Kidney (tissue), 14 donors: ENCODE data around the gene ADAMTS12. TPM values are rescaled to one million over a fixed set of nuclear protein-coding genes. Genes with fewer than 3 reads are reported as not detected.

Source experiments
- DNase-seq, 5 donors: peaks; one replicate each; pipeline ENCODE4 v3.0.0-alpha.2; 2013 to 2020
- FAIRE-seq: peaks from 2 replicates; lab custom pipeline; 2012; peaks lifted over from hg19 to GRCh38; lab: Jason Lieb, UNC
- H3K27ac ChIP-seq, 2 donors: one replicate each; pipeline ENCODE4 v1.7.0; 2013; ENCODE audit warnings: low read depth in 2 of 2, low read length in 2 of 2, inconsistent platforms in 1 of 2
- H3K27me3 ChIP-seq: one replicate; pipeline ENCODE4 v1.7.1; 2013; ENCODE audit warnings: low read length, inconsistent platforms; ENCODE audit not compliant: control insufficient read depth, insufficient read depth
- H3K36me3 ChIP-seq, 3 donors: one replicate each; pipeline versions ENCODE4 v1.7.0 to v1.7.1; 2013; ENCODE audit warnings: low read length in 3 of 3, control low read depth in 1 of 3, inconsistent platforms in 1 of 3; ENCODE audit not compliant: insufficient read depth in 3 of 3, control insufficient read depth in 2 of 3
- H3K4me1 ChIP-seq, 3 donors: one replicate each; pipeline versions ENCODE4 v1.7.0 to v1.7.1; 2013; ENCODE audit warnings: low read length in 3 of 3, inconsistent platforms in 1 of 3, low read depth in 1 of 3; ENCODE audit not compliant: control insufficient read depth in 2 of 3, insufficient read depth in 2 of 3
- H3K4me3 ChIP-seq, 3 donors: one replicate each; pipeline versions ENCODE4 v1.7.0 to v1.8.1; 2013; ENCODE audit warnings: low read length in 3 of 3, control low read depth in 1 of 3, inconsistent platforms in 1 of 3
- H3K9ac ChIP-seq, 3 donors: one replicate each; pipeline versions ENCODE4 v1.7.0 to v1.7.1; 2013; ENCODE audit warnings: low read length in 3 of 3, control low read depth in 1 of 3, inconsistent platforms in 1 of 3
- H3K9me3 ChIP-seq, 3 donors: one replicate each; pipeline versions ENCODE4 v1.7.0 to v1.7.1; 2013; ENCODE audit warnings: low read length in 3 of 3, control low read depth in 1 of 3, inconsistent platforms in 1 of 3; ENCODE audit not compliant: control insufficient read depth in 2 of 3, insufficient read depth in 1 of 3
- intact Hi-C: fragments of 100-400 bp; cut with DNase I; formaldehyde crosslinking; loops from one replicate; pipeline ENCODE4 v1.11.1; 2022
- polyA plus RNA-seq: library from polyadenylated mRNA; stranded (reverse); fragments of 350-450 nt; fragmentation: Illumina TruSeq; extraction: RNeasy Lipid Tissue Mini Kit (QIAGEN cat#74804); gene quantifications from one replicate; pipeline ENCODE4 v1.2.3, GENCODE V29; 2014; ENCODE audit warnings: low read depth, low replicate concordance; ENCODE audit not compliant: insufficient read depth
- total RNA-seq: library from RNA; stranded (reverse); fragmentation: NEBNext Ultra II Directional; extraction: Animal tissue kit (Norgen Biotek cat#: 25700); gene quantifications from one replicate; pipeline ENCODE4 v1.2.1, GENCODE V29; 2021
- TF ChIP-seq, protein P1 (sequence below): IDR thresholded peaks from 3 replicates; pipeline ENCODE4 v1.5.1; 2012; ENCODE audit warnings: mild to moderate bottlenecking, moderate library complexity, borderline replicate concordance; ENCODE audit not compliant: insufficient read depth; ENCODE audit errors: extremely low read depth
- donor health status: control.
- donor health status: control.
- donor health status: control.
- donor health status: control.
- donor health status: control.
- donor health status: DM: yes; HTN: yes; CAD: no.
- donor health status: Normal renal cell carcinoma (clear cell type).

ADAMTS12 gene
- total and polyA plus RNA-seq, 2 donors from 2014 or later: 0.75 to 2.0 TPM

DNA sequence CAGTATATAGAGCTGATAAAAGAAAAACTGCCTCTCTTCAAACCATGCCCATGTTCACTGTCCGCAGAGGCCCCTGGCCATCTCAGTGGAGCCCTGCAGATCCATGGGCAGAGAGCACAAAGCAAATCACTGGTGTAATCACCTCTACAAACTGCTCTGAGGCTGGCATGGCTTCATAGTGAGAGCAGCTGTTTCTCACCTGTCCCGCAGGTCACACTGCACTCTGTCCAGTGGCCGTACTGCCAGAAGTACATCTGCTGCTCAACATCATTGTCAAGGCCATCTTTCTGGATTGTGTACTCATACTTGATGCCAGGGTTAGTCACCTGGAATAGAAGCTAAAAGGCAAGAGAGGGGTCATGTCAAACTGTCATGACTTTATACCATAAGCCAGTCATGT lies 277.8 kb downstream of the ADAMTS12 start:
- DNase-seq (no peak), FAIRE-seq (no peak)
- Histone ChIP-seq H3K27ac (no peak overlapping the region), H3K9ac (no peak overlapping the region), H3K36me3 (no peaks in the 10 kb centered on the region), H3K4me3 (no peak overlapping the region), H3K9me3 (no peaks in the 10 kb centered on the region), H3K27me3 (no peaks in the 10 kb centered on the region), H3K4me1 (peaks cover 0 to 2% (median 0%) of the 10 kb centered on the region in 3 donors)
- intact Hi-C loops: no loop called here
- TF ChIP-seq, protein P1, sequence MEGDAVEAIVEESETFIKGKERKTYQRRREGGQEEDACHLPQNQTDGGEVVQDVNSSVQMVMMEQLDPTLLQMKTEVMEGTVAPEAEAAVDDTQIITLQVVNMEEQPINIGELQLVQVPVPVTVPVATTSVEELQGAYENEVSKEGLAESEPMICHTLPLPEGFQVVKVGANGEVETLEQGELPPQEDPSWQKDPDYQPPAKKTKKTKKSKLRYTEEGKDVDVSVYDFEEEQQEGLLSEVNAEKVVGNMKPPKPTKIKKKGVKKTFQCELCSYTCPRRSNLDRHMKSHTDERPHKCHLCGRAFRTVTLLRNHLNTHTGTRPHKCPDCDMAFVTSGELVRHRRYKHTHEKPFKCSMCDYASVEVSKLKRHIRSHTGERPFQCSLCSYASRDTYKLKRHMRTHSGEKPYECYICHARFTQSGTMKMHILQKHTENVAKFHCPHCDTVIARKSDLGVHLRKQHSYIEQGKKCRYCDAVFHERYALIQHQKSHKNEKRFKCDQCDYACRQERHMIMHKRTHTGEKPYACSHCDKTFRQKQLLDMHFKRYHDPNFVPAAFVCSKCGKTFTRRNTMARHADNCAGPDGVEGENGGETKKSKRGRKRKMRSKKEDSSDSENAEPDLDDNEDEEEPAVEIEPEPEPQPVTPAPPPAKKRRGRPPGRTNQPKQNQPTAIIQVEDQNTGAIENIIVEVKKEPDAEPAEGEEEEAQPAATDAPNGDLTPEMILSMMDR: no peak

DNA sequence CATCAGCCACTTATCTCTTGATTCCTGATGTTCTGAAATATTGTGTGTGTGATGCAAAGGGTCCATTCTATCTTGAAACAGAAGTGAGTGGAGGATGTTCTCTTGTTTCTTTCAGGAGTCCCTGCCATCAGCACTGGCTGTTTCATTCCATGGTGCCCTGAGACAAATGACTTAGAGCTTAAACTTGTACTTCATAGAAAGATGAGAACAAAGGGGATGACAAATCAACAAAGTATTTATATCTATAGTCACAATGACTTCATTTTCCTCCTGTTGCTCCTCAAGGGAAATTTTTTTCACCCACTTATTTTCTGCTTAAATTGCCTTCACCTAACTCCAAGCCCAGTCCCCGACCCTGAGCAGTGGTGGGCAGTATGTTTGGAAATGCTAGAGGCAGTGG lies 279.4 kb downstream of the ADAMTS12 start:
- Histone ChIP-seq H3K27me3 (no peaks in the 10 kb centered on the region), H3K9ac (no peak overlapping the region), H3K4me1 (peaks cover 0 to 2% (median 0%) of the 10 kb centered on the region in 3 donors), H3K4me3 (no peak overlapping the region), H3K9me3 (no peaks in the 10 kb centered on the region), H3K27ac (no peak overlapping the region), H3K36me3 (no peaks in the 10 kb centered on the region)
- TF ChIP-seq, protein P1: no peak
- DNase-seq: no peak
- no peak for FAIRE-seq
- intact Hi-C loops: no loop called here

DNA sequence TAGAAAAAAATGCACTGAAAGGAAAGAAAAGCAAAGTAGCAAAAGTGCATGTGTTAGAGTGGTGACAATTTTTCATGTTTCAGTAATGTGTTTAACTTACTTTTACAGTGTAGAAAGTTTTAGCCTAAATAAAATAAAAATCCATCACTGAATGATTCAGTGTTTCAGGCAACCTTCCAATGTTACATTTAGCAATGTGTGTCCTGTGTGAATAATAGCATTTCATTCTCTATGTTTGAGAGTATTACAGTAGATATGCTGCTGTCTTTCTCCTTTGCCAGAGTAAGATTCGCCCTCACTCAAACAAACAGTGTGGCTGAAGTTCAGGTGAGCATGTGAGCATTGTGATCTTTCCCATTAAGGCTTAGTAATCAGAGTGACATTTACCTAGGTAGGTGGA lies 279.9 kb downstream of the ADAMTS12 start:
- Histone ChIP-seq H3K4me3 (no peak overlapping the region), H3K9me3 (no peaks in the 10 kb centered on the region), H3K9ac (no peak overlapping the region), H3K27me3 (no peaks in the 10 kb centered on the region), H3K36me3 (no peaks in the 10 kb centered on the region), H3K4me1 (peaks cover 0 to 2% (median 0%) of the 10 kb centered on the region in 3 donors), H3K27ac (no peak overlapping the region)
- no peak for DNase-seq
- TF ChIP-seq, protein P1: no peak
- intact Hi-C loops: no loop called here
- no peak for FAIRE-seq

DNA sequence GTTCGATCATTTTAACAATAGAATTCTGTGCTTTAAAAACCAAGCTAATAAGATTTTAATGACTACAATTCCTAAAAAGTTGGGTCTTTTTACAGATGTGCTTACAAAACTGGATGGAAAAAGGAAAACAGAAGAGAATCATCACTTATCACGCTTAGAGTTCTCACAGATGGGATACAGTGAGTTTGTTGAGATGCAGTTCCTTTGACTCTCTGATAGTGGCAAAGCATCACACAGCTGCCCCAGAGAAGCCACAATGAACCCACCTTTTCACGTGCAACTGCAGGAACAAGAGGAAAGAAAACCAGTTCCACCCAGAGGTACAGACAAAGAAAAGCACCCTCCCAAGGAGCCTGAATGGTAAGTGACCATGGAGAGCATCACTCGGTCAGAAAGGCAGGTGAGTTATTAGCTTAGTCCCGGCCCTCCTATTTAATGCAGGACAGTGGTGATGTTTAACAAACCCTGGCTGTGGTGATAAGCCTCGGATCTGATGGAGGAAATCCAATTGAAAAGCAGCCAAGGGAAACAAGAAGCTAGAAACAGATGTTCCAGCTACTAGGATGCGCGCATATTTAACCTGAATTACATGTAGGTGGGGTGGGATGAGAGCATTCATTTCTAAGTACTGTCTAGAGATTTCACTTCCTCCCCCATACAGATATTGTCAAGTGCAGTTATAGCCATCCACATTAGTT lies 283.3 kb downstream of the ADAMTS12 start:
- no peaks in the 10 kb centered on the region for H3K27me3 ChIP-seq
- DNase-seq (peak in 1 of 5 donors; percentile 9), FAIRE-seq (no peak)
- no peak overlapping the region for H3K27ac ChIP-seq
- H3K9me3 ChIP-seq: no peaks in the 10 kb centered on the region
- no peaks in the 10 kb centered on the region for H3K36me3 ChIP-seq
- H3K4me1 ChIP-seq: peaks cover 0 to 2% (median 0%) of the 10 kb centered on the region in 3 donors
- intact Hi-C loops: no loop called here
- no peak overlapping the region for H3K4me3 ChIP-seq
- TF ChIP-seq, protein P1: no peak
- H3K9ac ChIP-seq: no peak overlapping the region
